ENCODE data around the gene AP2A2. TPM values are rescaled to one million over a fixed set of nuclear protein-coding genes. Genes with fewer than 3 reads are reported as not detected.

Gene AP2A2
- total RNA-seq, 4 donors from 2014 or later: 45.4 to 107 (median 76.8) TPM

- 72% methylated on average over 7 of the region's 7 CpGs for WGBS
- H3K27me3 ChIP-seq: no peaks in the 10 kb centered on the region
- no peaks in the 10 kb centered on the region for H3K36me3 ChIP-seq
- peak overlapping the region; percentile 63 for H3K27ac ChIP-seq
- H3K9me3 ChIP-seq: no peaks in the 10 kb centered on the region
- peaks cover 55% of the 10 kb centered on the region for H3K4me1 ChIP-seq
- no peak for DNase-seq (ENCODE audit: low spot score in 2 of 2)
- H3K4me3 ChIP-seq: peak overlapping the region; percentile 15
- TF ChIP-seq POLR2AphosphoS5 (IDR thresholded peaks at IDR 0.05) (no peak), POLR2A (IDR thresholded peaks at IDR 0.05) (no peak), CTCF (IDR thresholded peaks at IDR 0.05) (no peak), EP300 (IDR thresholded peaks at IDR 0.05) (no peak)
Observed at GRCh38 chr11:933936-934335, 8.3 kb downstream of the AP2A2 start.

GRCh38 chr11:934527-934926, 8.9 kb downstream of the AP2A2 start:
- no peak overlapping the region for H3K4me3 ChIP-seq
- no peak overlapping the region for H3K27ac ChIP-seq
- 74% methylated on average over 6 of the region's 6 CpGs for WGBS

GRCh38 chr11:936199-936598, 10.5 kb downstream of the AP2A2 start:
- Histone ChIP-seq H3K27ac (no peak overlapping the region), H3K27me3 (no peaks in the 10 kb centered on the region), H3K9me3 (no peaks in the 10 kb centered on the region), H3K4me3 (no peak overlapping the region), H3K36me3 (no peaks in the 10 kb centered on the region), H3K4me1 (peaks cover 52% of the 10 kb centered on the region)
- no peak for DNase-seq (ENCODE audit: low spot score in 2 of 2)
- 93% methylated on average over 3 of the region's 3 CpGs for WGBS
- TF ChIP-seq EP300 (IDR thresholded peaks at IDR 0.05) (no peak), POLR2AphosphoS5 (IDR thresholded peaks at IDR 0.05) (no peak), CTCF (IDR thresholded peaks at IDR 0.05) (no peak), POLR2A (IDR thresholded peaks at IDR 0.05) (no peak)

More at GRCh38 chr11:934527-934926, 8.9 kb downstream of the AP2A2 start:
- no peak for TF ChIP-seq CTCF (IDR thresholded peaks at IDR 0.05)
- no peak for TF ChIP-seq POLR2AphosphoS5 (IDR thresholded peaks at IDR 0.05)
- TF ChIP-seq POLR2A (IDR thresholded peaks at IDR 0.05): no peak
- TF ChIP-seq EP300 (IDR thresholded peaks at IDR 0.05): no peak
- peaks cover 52% of the 10 kb centered on the region for H3K4me1 ChIP-seq
- H3K27me3 ChIP-seq: no peaks in the 10 kb centered on the region
- no peaks in the 10 kb centered on the region for H3K36me3 ChIP-seq
- no peak for DNase-seq (ENCODE audit: low spot score in 2 of 2)
- no peaks in the 10 kb centered on the region for H3K9me3 ChIP-seq

- H3K27ac ChIP-seq: no peak overlapping the region
- H3K9me3 ChIP-seq: no peaks in the 10 kb centered on the region
- 72% methylated on average over 10 of the region's 10 CpGs for WGBS
- no peaks in the 10 kb centered on the region for H3K36me3 ChIP-seq
- no peak for DNase-seq (ENCODE audit: low spot score in 2 of 2)
- H3K27me3 ChIP-seq: no peaks in the 10 kb centered on the region
- no peak overlapping the region for H3K4me3 ChIP-seq
- TF ChIP-seq CTCF (IDR thresholded peaks at IDR 0.05) (no peak), POLR2AphosphoS5 (IDR thresholded peaks at IDR 0.05) (no peak), POLR2A (IDR thresholded peaks at IDR 0.05) (no peak), EP300 (IDR thresholded peaks at IDR 0.05) (no peak)
- H3K4me1 ChIP-seq: peaks cover 45% of the 10 kb centered on the region
Observed at GRCh38 chr11:937841-938261, 12.2 kb downstream of the AP2A2 start.

- Histone ChIP-seq H3K36me3 (peaks cover 9% of the 10 kb centered on the region), H3K4me3 (no peak overlapping the region), H3K27me3 (no peaks in the 10 kb centered on the region), H3K27ac (no peak overlapping the region), H3K4me1 (peaks cover 40% of the 10 kb centered on the region), H3K9me3 (no peaks in the 10 kb centered on the region)
- TF ChIP-seq POLR2AphosphoS5 (IDR thresholded peaks at IDR 0.05) (no peak), POLR2A (IDR thresholded peaks at IDR 0.05) (no peak)
- no peak for DNase-seq (ENCODE audit: low spot score in 2 of 2)
- WGBS: 69% methylated on average over 11 of the region's 11 CpGs
Observed at GRCh38 chr11:940496-941135, 14.9 kb downstream of the AP2A2 start.
